ENCODE measurements around the gene KHDC1.
"Not testable (repeated sequence)": the region's sequence is repeated elsewhere in the genome, so short reads cannot be mapped to it uniquely, and the experiment has no call there.

Gene KHDC1, protein sequence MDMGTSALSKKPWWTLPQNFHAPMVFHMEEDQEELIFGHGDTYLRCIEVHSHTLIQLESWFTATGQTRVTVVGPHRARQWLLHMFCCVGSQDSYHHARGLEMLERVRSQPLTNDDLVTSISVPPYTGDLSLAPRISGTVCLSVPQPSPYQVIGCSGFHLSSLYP
- 0.75 reads per million for total RNA-seq

DNA sequence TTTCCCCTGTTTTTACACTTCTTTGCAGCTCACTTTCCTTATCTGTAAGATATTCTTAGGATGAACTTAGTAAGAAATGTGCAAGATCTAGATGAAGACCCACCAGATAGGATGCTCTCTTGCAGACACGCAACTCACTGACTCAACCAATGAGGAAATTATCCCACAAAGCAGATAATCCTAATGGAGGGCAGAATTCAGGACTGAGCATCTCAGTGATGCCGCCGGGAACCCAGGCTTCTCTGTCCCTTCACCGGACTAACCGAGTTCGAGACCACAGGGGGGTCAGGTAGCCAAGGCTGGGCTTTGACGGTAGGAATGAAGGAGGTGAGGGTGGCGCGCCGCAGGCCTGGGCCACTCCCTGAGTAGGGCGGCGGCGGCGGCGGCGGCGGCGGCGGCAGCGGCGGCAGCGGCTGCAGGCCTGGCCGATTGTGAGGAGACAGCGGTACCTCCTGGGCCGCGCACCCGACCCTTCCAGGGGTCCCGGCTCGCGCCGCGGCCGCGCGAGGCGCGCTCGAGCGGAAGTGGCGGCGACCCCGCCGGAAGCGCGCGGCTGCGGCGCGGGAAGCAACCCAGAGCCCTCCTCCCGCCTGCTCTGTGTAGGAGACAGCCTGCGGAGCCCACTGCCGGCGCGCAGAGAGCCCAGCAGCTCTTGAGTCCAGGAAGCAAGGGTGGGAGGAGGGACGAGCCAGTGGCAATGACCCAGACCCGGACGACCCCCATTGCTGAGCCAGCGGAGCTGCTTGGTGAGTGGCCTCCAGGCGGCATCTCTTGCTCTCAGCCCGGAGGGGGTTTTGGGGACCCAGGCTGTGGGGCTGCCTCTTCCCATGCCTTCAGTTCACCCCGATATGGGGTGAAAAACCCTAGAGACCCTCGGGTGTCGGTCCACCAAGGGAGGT is at the start of gene KHDC1:
KHDC1 (minus strand) TSS at position 526 of the 899 bp plus-strand sequence. CDS start 20,679 bp downstream, outside the sequence.
- DNase-seq: peak; percentile 33

DNA sequence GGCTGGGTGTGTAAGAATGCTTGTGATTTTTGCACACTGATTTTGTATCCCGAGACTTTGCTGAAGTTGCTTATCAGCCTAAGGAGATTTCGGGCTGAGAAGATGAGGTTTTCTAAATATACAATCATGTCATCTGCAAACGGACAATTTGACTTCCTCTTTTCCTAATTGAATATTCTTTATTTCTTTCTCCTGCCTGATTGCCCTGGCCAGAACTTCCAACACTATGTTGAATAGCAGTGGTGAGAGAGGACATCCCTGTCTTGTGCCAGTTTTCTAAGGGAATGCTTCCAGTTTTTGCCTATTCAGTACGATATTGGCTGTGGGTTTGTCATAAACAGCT is 47.5 kb upstream of the KHDC1 start:
- DNase-seq: not testable (repeated sequence)

DNA sequence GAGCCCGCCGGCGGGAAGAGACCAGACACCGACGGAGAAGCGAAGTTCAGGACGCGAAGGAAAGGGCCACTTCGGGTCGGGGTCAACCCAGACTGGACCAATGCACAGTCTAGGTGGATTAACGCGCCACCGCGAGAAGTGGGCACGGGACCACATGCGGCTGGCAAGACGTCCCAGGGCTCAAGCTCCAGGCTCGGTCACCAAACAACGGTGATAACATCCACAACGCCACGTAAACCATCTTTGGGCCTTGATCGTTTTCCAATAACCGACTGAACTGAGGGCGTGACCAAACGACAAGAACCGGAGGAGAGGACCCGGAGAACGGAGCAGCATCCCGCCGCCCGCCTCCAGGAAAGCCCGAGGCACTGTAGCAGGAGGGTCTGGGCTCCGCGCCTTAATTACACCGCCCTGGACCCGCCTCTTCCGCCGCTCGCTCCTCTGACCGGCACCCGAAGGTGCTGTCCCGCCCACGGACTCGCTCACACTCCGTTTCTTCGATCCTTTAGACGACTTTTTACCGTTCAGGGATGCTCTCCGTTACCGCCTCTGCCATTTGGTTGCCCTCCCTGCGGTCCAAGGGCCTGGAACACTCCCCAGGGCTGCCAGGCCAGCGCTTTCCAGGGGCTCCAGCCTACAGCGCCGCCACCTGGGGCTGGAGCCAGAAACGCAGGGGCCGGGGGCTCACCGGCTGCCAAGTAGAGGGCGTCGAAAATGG is 46.9 kb upstream of the KHDC1 start:
- peak; percentile 12 for DNase-seq

DNA sequence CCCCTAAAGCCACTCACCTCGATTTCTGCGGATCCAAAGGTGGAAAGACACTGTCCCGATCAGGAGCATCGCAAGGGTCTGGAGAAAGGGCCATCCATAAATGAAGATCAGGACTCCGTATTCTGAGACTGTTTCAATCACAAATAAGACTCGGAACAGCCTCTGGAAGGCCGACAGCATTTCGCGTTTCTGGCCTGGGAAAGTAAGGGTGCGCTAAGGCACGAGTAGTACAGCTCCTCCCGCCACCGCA is 46.5 kb upstream of the KHDC1 start:
- DNase-seq: no peak

DNA sequence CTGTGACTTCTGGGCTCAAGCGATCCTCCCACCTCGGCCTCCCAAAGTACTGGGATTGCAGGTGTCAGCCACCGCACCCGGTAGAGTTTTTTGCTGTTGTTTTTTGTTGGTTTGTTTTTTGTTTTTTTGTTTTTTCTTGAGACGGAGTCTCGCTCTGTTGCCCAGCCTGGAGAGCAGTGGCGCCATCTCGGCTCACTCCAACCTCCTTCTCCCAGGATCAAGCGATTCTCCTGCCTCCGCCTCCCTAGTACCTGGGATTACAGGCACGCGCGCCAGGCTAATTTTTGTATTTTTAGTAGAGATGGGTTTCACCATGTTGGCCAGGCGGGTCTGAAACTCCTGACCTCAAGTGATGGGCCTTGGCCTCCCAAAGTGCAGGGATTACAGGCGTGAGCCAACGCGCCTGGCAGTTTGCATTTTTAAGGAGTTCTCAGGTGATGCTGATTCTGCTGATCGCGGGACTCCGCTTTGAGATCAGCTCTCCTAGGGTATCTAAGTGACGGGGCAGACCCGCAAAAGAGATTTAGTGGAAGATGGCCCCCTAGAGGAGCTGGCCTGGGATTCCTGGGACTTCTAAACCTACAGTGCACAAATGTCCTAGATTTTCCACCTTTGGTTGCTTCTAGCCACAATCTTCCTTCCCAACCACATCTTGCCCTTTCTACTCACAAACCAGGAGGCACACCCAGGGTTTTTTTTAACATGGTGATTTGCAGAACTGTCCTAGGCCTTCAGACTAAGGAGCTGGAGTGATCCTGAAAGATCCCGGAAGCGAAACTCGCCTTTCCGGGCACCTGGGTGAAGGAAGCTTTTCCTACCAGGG is 45.9 kb upstream of the KHDC1 start:
- no peak for DNase-seq

DNA sequence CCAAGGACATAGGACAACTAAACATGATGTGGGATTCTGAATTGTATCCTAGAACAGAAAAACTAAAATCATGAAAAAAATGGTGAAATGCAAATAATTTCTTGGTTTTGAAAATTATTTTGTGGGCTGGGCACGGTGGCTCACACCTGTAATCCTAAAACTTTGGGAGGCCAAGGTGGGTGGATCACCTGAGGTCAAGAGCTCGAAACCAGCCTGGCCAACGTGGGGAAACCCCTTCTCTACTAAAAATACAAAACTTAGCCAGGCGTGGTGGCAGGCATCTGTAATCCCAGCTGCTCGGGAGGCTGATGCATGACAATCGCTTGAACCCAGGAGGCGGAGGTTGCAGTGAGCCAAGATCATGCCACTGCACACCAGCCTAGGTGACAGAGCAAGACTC is 40.8 kb upstream of the KHDC1 start:
- not testable (repeated sequence) for DNase-seq

DNA sequence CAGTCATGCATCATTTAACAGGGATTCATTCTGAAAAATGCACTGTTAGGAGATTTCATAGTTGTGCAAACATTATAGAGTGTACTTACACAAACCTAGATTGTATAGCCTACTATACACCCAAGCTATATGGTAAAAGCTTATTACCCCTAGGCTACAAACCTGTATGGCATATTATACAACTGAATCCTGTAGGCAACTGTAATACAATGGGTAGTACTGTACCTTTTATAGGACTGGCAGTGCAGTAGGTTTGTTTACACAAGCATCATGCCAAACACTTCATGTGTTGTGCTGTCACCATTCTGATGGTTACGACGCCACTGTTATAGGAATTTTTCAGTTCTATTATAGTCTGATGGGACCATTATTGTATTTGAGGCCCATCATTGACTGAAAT is 39.3 kb upstream of the KHDC1 start:
- DNase-seq: no peak

DNA sequence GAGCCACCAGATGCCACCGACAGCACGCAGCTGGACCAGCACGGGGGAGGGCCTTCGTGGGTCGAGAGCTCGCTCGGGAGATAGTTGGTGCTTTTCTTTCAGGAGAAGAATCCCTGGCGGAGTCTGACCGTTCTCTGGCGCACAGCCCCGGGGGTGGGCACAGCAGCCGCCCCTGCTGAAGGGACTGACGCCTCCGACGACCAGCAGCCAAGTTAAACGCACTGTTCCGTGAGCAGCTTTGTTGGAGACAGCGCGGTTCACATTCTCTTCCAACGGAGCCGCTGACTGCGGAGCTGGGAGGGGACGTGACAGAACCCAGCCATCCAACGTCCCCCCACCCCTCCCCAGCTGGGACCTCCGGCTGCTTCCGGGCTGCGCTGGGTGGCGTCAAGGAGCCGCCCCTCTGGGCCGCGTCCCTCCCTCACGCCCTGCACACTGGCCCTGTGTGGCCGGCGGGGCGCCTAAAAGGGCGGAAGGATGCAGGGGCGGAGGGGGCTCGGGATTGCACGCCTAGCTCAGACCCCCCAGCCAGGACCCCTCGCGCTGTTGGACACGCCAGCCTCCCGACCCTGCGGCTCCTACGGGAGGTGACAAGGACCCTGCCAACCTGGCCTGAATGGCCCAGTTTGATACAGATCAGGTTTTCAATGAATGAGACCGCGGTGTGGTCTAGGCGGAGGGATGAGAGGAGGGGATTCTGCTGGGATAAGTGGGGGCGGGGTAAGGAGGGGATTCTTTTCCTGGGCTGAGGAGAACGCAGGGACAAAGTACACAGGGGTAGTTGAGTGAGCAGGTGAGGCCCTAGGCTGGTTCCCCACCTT is 36.4 kb upstream of the KHDC1 start:
- no peak for DNase-seq

DNA sequence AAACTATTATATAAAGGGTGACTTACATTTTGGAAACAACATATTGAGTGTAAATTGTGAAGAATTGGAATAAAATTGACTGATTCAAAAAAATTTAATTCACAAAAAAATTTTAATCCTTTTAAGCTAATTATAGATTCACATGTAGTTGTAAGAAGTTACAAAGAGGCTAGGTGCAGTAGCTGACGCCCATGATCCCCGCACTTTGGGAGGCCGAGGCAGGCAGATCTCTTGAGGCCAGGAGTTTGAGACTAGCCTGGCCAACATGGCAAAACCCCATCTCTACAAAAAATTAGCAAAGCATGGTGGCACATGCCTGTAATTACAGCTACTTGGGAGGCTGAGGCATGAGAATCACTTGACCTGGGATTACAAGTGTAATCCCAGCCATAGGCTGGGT is 30.3 kb upstream of the KHDC1 start:
- no peak for DNase-seq

DNA sequence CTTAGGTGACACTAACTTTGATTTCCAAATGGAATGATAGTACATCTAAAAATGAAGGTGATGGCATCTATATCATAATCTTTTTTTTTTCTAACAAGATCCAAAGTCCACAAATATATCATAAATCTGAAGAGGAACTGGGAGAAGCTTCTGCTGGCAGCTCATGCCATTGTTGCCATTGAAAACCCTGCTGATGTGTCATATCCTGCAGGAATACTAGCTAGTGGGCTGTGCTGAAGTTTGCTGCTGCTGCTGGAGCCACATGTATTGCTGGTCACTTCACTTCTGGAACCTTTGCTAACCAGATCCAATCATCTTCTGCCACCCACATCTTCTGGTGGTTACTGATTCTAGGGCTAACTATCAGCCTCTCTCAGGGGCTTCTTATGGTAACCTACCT is 27.4 kb upstream of the KHDC1 start:
- DNase-seq: no peak

DNA sequence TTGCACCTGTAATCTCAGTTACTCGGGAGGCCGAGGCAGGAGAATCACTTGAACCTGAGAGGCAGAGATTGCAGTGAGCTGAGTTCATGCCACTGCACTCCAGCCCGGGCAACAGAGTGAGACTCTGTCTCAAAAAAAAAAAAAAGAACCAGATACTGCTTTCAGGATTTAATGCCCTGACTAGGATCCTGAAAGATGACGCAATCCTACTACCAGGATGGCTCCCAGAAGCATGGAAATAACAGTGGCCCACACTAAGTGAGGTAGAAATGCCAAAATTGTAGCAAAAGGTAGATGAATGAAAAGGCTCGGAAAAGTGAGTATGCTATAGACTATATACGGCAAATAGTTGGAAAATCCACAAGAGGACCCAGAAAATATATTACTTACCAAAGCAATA is 23.8 kb upstream of the KHDC1 start:
- no peak for DNase-seq

DNA sequence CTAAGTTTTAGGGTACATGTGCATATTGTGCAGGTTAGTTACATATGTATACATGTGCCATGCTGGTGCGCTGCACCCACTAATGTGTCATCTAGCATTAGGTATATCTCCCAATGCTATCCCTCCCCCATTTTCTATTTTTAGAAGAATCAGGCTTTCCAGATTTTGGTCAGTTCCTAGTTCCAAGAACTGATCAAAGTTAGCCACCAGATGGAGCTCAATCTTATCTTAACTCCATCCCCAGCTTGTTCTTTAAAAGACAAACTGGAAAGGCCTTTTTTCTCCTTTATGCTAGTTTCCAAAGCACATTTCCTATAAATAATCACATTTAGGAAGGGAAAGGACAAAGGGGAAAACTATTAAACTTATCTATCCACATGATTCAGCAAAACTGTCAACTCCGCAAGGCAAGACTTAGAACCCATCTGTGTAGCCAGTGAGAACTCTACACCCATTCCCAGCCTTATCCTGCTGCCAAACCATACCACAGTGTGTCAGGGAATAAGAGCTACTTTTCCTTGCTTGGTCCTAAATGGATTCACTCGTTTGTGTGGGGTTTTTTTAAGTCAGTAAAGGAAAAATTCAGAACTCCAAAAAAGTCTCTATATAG is 22.8 kb upstream of the KHDC1 start:
- no peak for DNase-seq

DNA sequence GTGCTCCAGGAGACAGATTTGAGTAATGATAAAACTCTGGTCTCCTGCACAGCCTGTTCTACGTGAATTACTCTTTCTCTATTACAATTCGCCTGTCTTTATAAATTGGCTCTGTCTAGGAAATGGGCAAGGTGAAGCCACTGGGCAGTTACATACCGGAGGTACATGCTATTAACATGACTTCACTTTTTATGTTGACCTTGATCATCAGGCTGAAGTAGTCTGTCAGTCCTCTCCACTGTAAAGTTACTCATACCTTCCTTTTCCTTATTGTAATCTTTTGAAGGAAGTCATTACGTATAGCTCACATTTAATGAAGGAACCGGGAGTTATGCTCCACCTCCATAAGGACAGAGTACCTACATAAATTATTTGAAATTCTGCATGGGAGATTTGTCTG is 19.9 kb upstream of the KHDC1 start:
- no peak for DNase-seq

DNA sequence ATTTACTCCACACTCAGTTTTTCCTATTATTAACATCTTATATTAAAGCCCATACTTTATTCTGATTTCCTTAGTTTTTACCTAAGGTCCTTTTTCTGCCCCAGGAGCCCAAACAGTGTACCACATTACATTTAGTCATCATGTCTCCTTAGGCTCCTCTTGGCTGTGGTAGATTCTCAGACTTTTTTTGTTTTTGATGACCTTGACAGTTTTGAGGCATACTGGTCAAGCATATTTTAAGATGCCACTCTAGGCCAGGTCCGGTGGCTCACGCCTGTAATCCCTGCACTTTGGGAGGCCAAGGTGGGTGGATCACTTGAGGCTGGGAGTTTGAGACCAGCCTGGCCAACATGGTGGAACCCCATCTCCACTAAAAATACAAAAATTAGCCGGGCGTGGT is 18.7 kb upstream of the KHDC1 start:
- DNase-seq: not testable (repeated sequence)

DNA sequence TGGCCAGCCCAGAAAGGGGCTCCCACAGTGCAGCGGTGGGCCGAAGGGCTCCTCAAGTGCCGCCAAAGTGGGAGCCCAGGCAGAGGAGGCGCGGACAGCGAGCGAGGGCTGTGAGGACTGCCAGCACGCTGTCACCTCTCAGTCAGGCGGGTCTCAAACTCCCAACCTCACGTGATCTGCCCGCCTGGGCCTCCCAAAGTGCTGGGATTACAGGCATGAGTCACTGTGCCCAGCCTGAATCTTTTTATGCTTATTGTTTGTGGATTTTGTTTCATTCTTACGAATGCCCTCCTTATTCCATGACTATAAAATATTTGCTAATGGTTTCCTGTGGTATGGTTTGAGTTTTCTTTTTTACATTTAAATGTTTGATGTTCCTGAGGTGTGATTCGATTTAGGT is 6.3 kb upstream of the KHDC1 start:
- not testable (repeated sequence) for DNase-seq

DNA sequence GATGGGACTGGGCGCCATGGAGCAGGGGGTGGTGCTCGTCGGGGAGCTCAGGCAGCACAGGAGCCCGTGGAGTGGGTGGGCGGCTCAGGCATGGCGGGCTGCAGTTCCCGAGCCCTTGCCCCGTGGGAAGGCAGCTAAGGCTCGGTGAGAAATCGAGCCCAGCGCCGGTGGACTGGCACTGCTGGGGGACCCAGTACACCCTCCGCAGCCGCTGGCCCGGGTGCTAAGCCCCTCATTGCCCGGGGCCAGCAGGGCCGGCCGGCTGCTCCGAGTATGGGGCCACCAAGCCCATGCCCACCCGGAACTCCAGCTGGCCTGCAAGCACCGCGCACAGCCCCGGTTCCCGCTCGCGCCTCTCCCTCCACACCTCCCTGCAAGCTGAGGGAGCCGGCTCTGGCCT is 5.9 kb upstream of the KHDC1 start:
- DNase-seq: not testable (repeated sequence)

DNA sequence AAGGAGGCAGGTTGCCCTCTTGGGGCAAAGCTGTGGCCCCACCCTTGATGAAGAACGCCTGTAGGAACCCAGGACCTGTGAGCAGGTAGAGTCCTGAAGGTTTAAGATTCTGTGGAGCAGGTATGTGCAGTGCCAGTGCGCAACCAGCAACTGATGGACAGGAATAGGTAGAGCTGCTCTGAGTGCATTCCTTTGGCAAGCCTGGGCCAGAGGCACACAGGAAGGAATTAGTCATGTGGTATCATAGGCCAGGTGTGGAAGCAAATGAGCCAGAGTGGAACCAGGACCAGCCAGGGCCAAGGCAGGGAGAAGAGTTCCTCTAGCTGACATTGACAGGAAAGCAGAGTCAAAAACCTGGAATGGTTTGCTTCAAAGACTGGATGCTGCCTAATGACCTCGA is 1.4 kb upstream of the KHDC1 start:
- no peak for DNase-seq

DNA sequence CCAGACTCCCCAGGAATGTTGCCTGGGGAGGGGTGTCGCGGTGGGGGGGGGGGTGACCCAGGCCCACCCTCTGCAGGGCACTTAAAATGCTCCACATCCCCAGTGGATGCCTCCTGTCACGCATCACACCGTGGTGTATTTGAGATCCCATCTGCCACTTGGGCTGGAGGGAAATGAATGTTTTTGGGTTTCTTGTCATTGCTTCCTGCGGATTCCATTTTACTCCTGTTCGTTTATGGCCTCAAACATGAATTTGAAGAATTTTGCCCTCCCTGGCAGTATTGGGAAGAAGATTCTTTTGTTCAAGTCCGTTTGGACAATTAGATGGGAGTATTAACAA is 544 bp upstream of the KHDC1 start:
- DNase-seq: no peak

DNA sequence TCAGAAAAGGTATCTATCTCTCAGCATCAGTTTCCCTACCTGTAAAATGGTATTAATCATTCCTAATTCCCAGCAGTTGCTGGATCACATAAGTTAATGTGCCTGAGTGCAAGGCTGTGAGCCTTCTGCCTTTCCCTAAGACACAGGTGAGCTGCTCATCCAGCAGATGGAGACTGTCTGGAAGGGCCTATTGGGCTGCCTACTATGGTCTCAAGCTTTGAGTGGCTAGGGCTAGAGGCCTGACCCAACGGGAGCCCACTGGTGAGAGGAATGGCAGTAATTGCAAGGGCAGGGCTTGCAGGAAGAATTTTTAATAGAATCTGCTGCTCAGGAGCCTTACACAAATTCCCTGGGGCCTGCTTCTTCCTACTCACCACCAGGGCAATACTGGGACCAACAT is 4.3 kb downstream of the KHDC1 start:
- no peak for DNase-seq

DNA sequence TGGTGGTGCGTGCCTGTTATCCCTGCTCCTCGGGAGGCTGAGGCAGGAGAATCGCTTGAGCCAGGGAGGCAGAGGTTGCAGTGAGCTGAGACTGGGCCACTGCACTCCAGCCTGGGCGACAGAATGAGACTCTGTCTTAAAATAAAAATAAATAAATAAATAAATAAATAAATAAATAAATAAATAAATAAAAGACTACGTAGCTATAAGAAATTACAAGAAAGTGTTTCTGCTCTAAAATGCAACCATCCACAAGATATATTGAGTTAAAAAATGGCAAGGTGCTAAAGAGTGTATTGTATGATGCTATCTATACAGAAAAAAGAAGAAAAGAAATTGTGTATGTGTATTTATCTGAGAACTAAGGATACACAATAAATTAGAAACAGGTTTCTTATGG is 8.7 kb downstream of the KHDC1 start:
- DNase-seq: not testable (repeated sequence)

DNA sequence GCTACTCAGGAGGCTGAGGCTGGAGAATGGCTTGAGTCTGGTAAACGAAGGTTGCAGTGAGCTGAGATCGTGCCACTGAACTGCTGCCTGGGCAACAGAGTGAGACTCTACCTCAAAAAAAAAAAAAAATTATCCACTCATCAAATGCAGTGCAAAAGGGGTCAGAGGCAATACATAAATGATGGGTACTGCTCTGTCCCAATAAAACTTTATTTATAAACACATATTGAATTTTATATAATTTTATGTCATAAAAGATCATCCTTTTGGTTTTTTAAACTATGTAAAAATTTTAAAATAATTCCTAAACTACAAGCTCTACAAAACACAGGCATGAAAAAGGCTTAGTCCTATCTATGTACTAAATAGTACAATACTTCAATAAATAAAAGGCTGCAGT is 10.3 kb downstream of the KHDC1 start:
- no peak for DNase-seq

DNA sequence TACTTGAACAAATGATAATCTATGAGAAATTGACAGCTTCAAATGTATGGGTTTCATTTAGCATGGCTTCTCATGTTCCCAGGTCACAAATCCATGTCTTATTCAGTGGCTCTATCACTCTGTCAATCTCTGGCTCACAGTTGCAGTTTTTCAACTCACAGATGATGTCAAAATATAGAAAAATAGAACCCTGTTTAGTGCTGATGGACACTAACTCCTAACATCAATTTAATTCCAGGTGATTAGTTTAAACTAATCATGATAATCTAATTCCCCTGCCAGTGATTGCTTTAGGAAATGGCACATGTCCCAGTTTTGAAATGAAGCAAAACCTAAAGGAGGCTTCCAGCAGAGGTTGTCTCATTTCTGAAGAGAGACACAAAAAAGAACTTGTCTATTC is 13.0 kb downstream of the KHDC1 start:
- DNase-seq: no peak

All from effector CD4-positive, alpha-beta T cell (primary cell).